K562 (cell line): ENCODE data around the gene LARP4B. TPM values are rescaled to one million over a fixed set of nuclear protein-coding genes. Genes with fewer than 3 reads are reported as not detected.

Source experiments
- ATAC-seq: fragments of 200-7000 bp; cut with Tn5 transposase; 3 replicates; pipeline ENCODE4 v1.9.1; 2020; ENCODE audit warnings: moderate library complexity
- BruUV-seq: library from RNA; stranded (reverse); fragments of 400-500 nt; replicated peaks from 2 replicates; lab custom pipeline; 2021; lab: Mats Ljungman, UMichigan
- CTCF ChIA-PET: fragments of 300-600 bp; formaldehyde crosslinking; extraction: SDS; loops from one replicate; lab custom pipeline; 2021; ENCODE audit warnings: low intra/inter-chr PET ratio; lab: Yijun Ruan, JAX
- POLR2A ChIA-PET: fragments of 300-600, 350-650 bp; sonication (Branson Sonifier 250); formaldehyde crosslinking; extraction: SDS; loops from one replicate; lab custom pipeline; 2021; ENCODE audit warnings: antibody characterized with exemption, inconsistent platforms; lab: Yijun Ruan, JAX
- DNase-seq, 4 experiments: peaks; one replicate each; pipeline versions ENCODE4 v3.0.0 to v3.0.0-alpha.2; 2011 to 2018; ENCODE audit warnings: low spot score in 3 of 4, mixed read lengths in 3 of 4; ENCODE audit errors: extremely low read depth in 1 of 4
- FAIRE-seq: peaks from 2 replicates; lab custom pipeline; 2011; peaks lifted over from hg19 to GRCh38; lab: Jason Lieb, UNC
- H2AFZ ChIP-seq: 2 replicates; pipeline ENCODE4 v1.6.0; 2011; ENCODE audit warnings: low read depth, low read length, control low read depth, inconsistent platforms
- H3K27ac ChIP-seq: fragments of 200-600 bp; 3 replicates; pipeline ENCODE4 v1.8.0; 2011; ENCODE audit warnings: low read depth, mild to moderate bottlenecking, control low read depth, inconsistent platforms, low read length, moderate library complexity, mixed read lengths; ENCODE audit errors: extremely low read depth
- H3K27me3 ChIP-seq, 2 experiments: fragments of 300-600 bp in 1 of 2; 2 replicates in 1 of 2; 3 replicates in 1 of 2; pipeline versions ENCODE4 v1.6.0 to v1.8.0; 2011; ENCODE audit warnings: inconsistent platforms in 2 of 2, low read length in 2 of 2, mild to moderate bottlenecking in 1 of 2, mixed read lengths in 1 of 2, moderate library complexity in 1 of 2; ENCODE audit not compliant: control insufficient read depth in 2 of 2, insufficient read depth in 2 of 2
- H3K36me3 ChIP-seq: fragments of 300-600 bp; 3 replicates; pipeline ENCODE4 v1.8.0; 2011; ENCODE audit warnings: mild to moderate bottlenecking, low read length, inconsistent platforms; ENCODE audit not compliant: control insufficient read depth, insufficient read depth
- H3K4me1 ChIP-seq, 2 experiments: fragments of 200-600 bp in 1 of 2; replicated peaks in 1 of 2; 2 replicates in 1 of 2; 3 replicates in 1 of 2; pipeline versions ENCODE4 v1.5.1 to v1.8.0; 2011; ENCODE audit warnings: inconsistent platforms in 2 of 2, low read length in 2 of 2, mild to moderate bottlenecking in 1 of 2, mixed read lengths in 1 of 2, moderate library complexity in 1 of 2; ENCODE audit not compliant: control insufficient read depth in 2 of 2, insufficient read depth in 2 of 2
- H3K4me2 ChIP-seq: 2 replicates; pipeline ENCODE4 v1.6.1; 2011; ENCODE audit warnings: low read length, control low read depth, inconsistent platforms, mixed read lengths; ENCODE audit not compliant: insufficient read depth
- H3K4me3 ChIP-seq: fragments of 200-600 bp; sonication (generic), shearing (Covaris generic); 2 replicates; pipeline ENCODE4 v1.5.1; 2016; ENCODE audit warnings: control low read depth, inconsistent platforms
- H3K79me2 ChIP-seq: fragments of 200-600 bp; 3 replicates; pipeline ENCODE4 v1.8.0; 2011; ENCODE audit warnings: low read length, inconsistent platforms; ENCODE audit not compliant: control insufficient read depth, insufficient read depth
- H3K9ac ChIP-seq, 2 experiments: 2 replicates each; pipeline versions ENCODE4 v1.6.0 to v1.6.1; 2011; ENCODE audit warnings: low read depth in 2 of 2, low read length in 2 of 2, control low read depth in 1 of 2, inconsistent platforms in 1 of 2, mild to moderate bottlenecking in 1 of 2, mixed read lengths in 1 of 2; ENCODE audit not compliant: insufficient read depth in 1 of 2
- H3K9me1 ChIP-seq: one replicate; pipeline ENCODE4 v1.6.0; 2011; ENCODE audit warnings: inconsistent platforms, mild to moderate bottlenecking, low read length, moderate library complexity; ENCODE audit not compliant: control insufficient read depth, insufficient read depth
- H3K9me3 ChIP-seq: replicated peaks from 2 replicates; pipeline ENCODE4 v1.5.1; 2011; ENCODE audit warnings: low read depth, low read length, inconsistent platforms; ENCODE audit not compliant: control insufficient read depth, insufficient read depth
- H4K20me1 ChIP-seq: replicated peaks from 2 replicates; pipeline ENCODE4 v1.6.1; 2011; ENCODE audit warnings: low read length, inconsistent platforms, mixed read lengths; ENCODE audit not compliant: control insufficient read depth, insufficient read depth
- ARID1B ChIP-seq: fragments of 450-650 bp; IDR thresholded peaks from 2 replicates; pipeline ENCODE4 v1.6.1; 2016; ENCODE audit warnings: antibody characterized with exemption, mild to moderate bottlenecking, inconsistent platforms
- CCNT2 ChIP-seq: IDR thresholded peaks from 2 replicates; pipeline ENCODE4 v1.6.1; 2011; ENCODE audit warnings: borderline replicate concordance, low read depth, mild to moderate bottlenecking, moderate library complexity, mixed read lengths, low read length; ENCODE audit not compliant: insufficient read length; ENCODE audit errors: extremely low read depth
- DDX20 ChIP-seq: fragments of 450-650 bp; IDR thresholded peaks from 2 replicates; pipeline ENCODE4 v1.6.1; 2016; ENCODE audit warnings: missing genetic modification characterization, low read depth, mild to moderate bottlenecking, missing compliant biosample characterization, moderate library complexity
- FOXO4 ChIP-seq: fragments of 450-650 bp; formaldehyde crosslinking; IDR thresholded peaks from 2 replicates; pipeline ENCODE4 v1.4.0; 2020; ENCODE audit warnings: mild to moderate bottlenecking, moderate library complexity
- GATAD2B ChIP-seq: fragments of 450-650 bp; IDR thresholded peaks from 2 replicates; pipeline ENCODE4 v1.6.1; 2017; ENCODE audit warnings: mild to moderate bottlenecking, borderline replicate concordance
- MBD2 ChIP-seq: sonication (generic); IDR thresholded peaks from 2 replicates; pipeline ENCODE4 v1.6.1; 2016; ENCODE audit warnings: low read depth, borderline replicate concordance
- NCOA1 ChIP-seq: fragments of 450-650 bp; IDR thresholded peaks from 2 replicates; pipeline ENCODE4 v1.6.1; 2016; ENCODE audit warnings: low read depth
- NFATC3 ChIP-seq: fragments of 450-650 bp; IDR thresholded peaks from 2 replicates; pipeline ENCODE4 v1.6.1; 2017; ENCODE audit warnings: mild to moderate bottlenecking
- PHF20 ChIP-seq: fragments of 450-650 bp; IDR thresholded peaks from 2 replicates; pipeline ENCODE4 v1.6.1; 2018; ENCODE audit not compliant: partially characterized antibody
- TEAD2 ChIP-seq: fragments of 450-650 bp; IDR thresholded peaks from 2 replicates; pipeline ENCODE4 v1.6.1; 2016; ENCODE audit warnings: missing genetic modification characterization, control low read depth, missing compliant biosample characterization
- THAP7 ChIP-seq: fragments of 250-450 bp; sonication (Bioruptor Pico); IDR thresholded peaks from 2 replicates; pipeline ENCODE4 v1.5.0; 2021
- ZNF23 ChIP-seq: fragments of 250-450 bp; sonication (Bioruptor Pico); IDR thresholded peaks from 2 replicates; pipeline ENCODE4 v1.4.0; 2020; ENCODE audit warnings: mild to moderate bottlenecking
- ZNF766 ChIP-seq: fragments of 200-800 bp; sonication (Bioruptor generic); conservative IDR thresholded peaks from 2 replicates; pipeline ENCODE4 v1.6.1; 2016; ENCODE audit warnings: missing genetic modification characterization, missing compliant biosample characterization
- WGBS: fragments of 100-300 bp; shearing (Covaris generic); methylation state at CpG from one replicate; pipeline ENCODE4 v1.1.6; 2016; ENCODE audit warnings: low coverage, mixed read lengths; ENCODE audit not compliant: insufficient coverage; ENCODE audit errors: missing lambda C conversion rate; 5-methylcytosine and 5-hydroxymethylcytosine counted together
- in situ Hi-C: fragments of 300-500 bp; cut with MboI; formaldehyde crosslinking; loops from 4 replicates; pipeline ENCODE4 v1.15.0; 2018; ENCODE audit warnings: inconsistent platforms, mixed read lengths
- intact Hi-C: fragments of 100-400 bp; cut with micrococcal nuclease; formaldehyde crosslinking; loops from 2 replicates; pipeline ENCODE4 v1.14.2; 2022
- polyA plus RNA-seq, 8 experiments: library from polyadenylated mRNA; depleted of rRNA in 4 of 8; stranded (reverse) in 5 of 8; unstranded in 3 of 8; fragments of >200 nt; fragmentation: Nextera tagmentation in 2 of 8; fragmentation: Illumina TruSeq in 1 of 8; extraction: Ambion mirVana in 2 of 8; extraction: Trizol in 1 of 8; gene quantifications; 2 replicates each; pipeline versions ENCODE4 v1.2.1 to v1.2.3, GENCODE V29; 2011 to 2014; ENCODE audit warnings: inconsistent platforms in 1 of 8, missing spikeins in 1 of 8
- total RNA-seq, 7 experiments: library from RNA; depleted of rRNA in 6 of 7; stranded (reverse); fragments of >200 nt in 6 of 7; fragmentation: Illumina TruSeq in 2 of 7; extraction: Trizol in 2 of 7; gene quantifications; 2 replicates each; pipeline versions ENCODE4 v1.2.1 to v1.2.3, GENCODE V29; 2011 to 2021; ENCODE audit warnings: low replicate concordance in 1 of 7

Gene LARP4B
- total and polyA plus RNA-seq, 9 of the 15 experiments (the other 6 are each of a cell fraction or from before 2014, with no cell fraction given) = 11.8 to 130 (median 42.6) TPM

GRCh38 chr10:824497-824896 lies 107.0 kb downstream of the LARP4B start:
- no peak overlapping the region for H2AFZ ChIP-seq
- H4K20me1 ChIP-seq = no peaks in the 10 kb centered on the region; the same call in 1 of the 2 replicates
- POLR2A ChIA-PET = interaction anchor here (1.5 kb wide), 1 partner anchor 12 kb away, joined by 7 read pairs; no protein-coding TSS in a partner anchor
- CTCF ChIA-PET = no interaction called here
- H3K9me3 ChIP-seq = no peaks in the 10 kb centered on the region
- FAIRE-seq = no peak
- BruUV-seq = no TSS peak
- no peaks in the 10 kb centered on the region for H3K9me1 ChIP-seq
- peaks cover 95% of the 10 kb centered on the region for H3K36me3 ChIP-seq
- no peak overlapping the region for H3K9ac ChIP-seq
- ATAC-seq = no peak
- H3K4me1 ChIP-seq = peaks cover 0 to 4% of the 10 kb centered on the region in 2 experiments; a peak in 1 of 5 replicates
- TF ChIP-seq ZNF23 (CRISPR knock-in tag) (no peak), NFATC3 (no peak), ARID1B (no peak), PHF20 (no peak), MBD2 (no peak), NCOA1 (no peak), DDX20 (tag) (no peak), CCNT2 (no peak), FOXO4 (CRISPR knock-in tag) (no peak), THAP7 (CRISPR knock-in tag) (no peak), ZNF766 (CRISPR knock-in tag) (no peak), GATAD2B (no peak), TEAD2 (tag) (no peak)
- no peaks in the 10 kb centered on the region for H3K27me3 ChIP-seq
- H3K4me2 ChIP-seq = no peak overlapping the region
- intact Hi-C loops = no loop called here
- in situ Hi-C loops = no loop called here
- H3K79me2 ChIP-seq = peaks cover 6% of the 10 kb centered on the region; the same call in 1 of the 3 replicates
- H3K4me3 ChIP-seq = no peak overlapping the region
- WGBS = 93% methylated on average over 4 of the region's 4 CpGs
- no peak overlapping the region for H3K27ac ChIP-seq
- DNase-seq = no peak
